Erythroblast (primary cell): ENCODE results near the gene RNF112.
A peak's percentile ranks its signal among the peaks of the same experiment; 100 is the strongest.

Experiments used
- DNase-seq, 2 experiments: peaks; one replicate each; lab custom pipeline; 2025; lab: John Stamatoyannopoulos, UW
- GATA1 ChIP-seq: IDR thresholded peaks from 2 replicates; pipeline ENCODE4 v1.6.1; 2011; ENCODE audit warnings: low read depth, mild to moderate bottlenecking, control low read depth, low read length, moderate library complexity
- POLR2A ChIP-seq: IDR thresholded peaks from 2 replicates; pipeline ENCODE4 v1.6.1; 2011; ENCODE audit warnings: mild to moderate bottlenecking, low read length

RNF112 gene

DNA sequence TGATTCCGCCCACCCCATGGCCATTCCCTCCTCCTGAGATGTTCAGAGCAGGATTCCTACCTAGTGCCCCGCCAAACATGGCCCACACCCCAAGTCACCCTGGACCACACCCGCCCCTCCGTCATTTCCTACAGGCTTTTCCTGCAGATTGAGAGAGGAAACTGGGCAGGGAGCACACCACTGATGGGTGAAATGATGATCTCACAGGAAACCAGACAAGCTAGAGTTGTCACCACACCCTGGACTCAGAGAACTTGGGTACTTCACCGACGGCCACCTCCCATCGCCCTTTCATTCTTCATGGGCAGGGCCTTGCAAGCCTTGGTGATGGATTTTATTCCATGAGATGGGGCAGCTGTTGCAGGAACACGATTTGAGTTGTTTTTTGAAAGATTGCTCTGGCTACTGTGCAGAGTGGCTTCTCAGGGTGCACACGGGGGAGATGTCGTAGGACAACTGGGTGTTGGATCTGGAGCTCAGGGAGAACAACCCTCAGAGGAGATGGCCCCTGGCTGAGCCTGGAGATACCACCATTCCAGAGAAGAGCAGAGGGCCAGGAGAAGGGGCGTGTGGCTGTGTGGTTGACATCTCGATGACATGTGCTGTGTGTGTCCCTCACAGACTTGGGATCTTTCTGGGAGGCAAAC lies 41.1 kb upstream of the RNF112 start:
- no peak for DNase-seq
- TF ChIP-seq GATA1 (no peak), POLR2A (no peak)

GRCh38 chr17:19370493-19370960 lies 40.5 kb upstream of the RNF112 start:
- TF ChIP-seq POLR2A (no peak), GATA1 (no peak)
- DNase-seq, result no peak

DNA sequence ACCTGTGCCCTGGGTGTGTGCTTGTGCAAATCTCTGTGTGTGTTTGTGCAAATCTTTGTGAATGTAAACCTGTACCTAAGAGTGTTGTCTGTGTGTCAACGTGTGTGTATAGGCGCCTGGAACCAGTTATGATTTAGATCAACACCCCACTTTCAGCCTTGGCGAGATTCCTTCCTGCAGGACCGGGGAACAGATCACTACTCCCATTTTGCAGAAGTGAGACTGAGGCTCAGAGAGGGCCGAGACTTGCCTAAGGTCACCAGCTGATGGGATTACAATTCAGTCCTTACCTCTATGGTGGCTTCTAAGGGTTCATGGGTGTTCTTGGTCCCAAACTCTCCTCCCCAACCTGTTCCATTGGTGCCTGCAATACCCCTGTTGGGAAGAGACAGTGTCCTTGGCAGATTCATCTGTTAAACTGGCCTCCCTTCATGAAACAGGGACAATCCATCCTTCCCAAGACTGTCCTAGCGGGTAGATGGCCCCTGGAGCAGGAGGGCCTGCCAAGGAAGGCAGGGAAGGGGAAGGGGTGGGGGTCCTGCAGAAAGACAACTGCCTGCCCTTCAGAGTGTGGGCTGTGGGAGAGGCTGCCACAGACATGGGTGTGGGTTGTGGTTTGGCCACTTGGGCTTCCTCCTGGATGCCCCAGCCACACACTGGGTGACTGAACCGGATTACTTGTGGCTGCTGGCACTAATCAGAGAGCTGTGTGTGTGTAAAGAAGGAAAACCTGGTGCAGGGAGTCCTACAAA lies 39.6 kb upstream of the RNF112 start:
- TF ChIP-seq POLR2A (no peak), GATA1 (no peak)
- DNase-seq, result no peak

DNA sequence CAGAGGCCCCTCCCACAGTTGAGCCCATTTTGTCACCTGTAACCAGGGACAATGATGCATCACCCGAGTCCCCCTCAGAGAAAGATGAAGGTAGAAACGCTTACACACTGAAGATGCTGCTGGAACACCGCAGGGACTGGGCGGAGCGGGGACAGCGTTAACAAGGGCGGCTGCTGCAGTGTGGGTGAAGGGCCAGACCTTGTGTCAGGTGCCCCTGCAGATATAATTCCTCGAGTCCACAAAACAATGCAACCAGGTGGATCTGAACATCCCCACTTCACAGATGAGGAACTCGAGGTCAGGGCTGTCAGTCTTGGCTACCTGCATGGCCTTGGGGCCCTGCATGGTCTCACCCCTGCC lies 39.0 kb upstream of the RNF112 start:
- DNase-seq, result no peak
- TF ChIP-seq GATA1 (no peak), POLR2A (no peak)

- DNase-seq, result no peak
- TF ChIP-seq GATA1 (no peak), POLR2A (no peak)
Observed at GRCh38 chr17:19372439-19372838, 38.6 kb upstream of the RNF112 start.

GRCh38 chr17:19372866-19373504 lies 38.0 kb upstream of the RNF112 start:
- no peak for DNase-seq
- TF ChIP-seq GATA1, result no peak
- TF ChIP-seq POLR2A, result no peak

GRCh38 chr17:19374136-19374535 lies 36.9 kb upstream of the RNF112 start:
- DNase-seq, result no peak
- TF ChIP-seq GATA1 (no peak), POLR2A (no peak)

DNA sequence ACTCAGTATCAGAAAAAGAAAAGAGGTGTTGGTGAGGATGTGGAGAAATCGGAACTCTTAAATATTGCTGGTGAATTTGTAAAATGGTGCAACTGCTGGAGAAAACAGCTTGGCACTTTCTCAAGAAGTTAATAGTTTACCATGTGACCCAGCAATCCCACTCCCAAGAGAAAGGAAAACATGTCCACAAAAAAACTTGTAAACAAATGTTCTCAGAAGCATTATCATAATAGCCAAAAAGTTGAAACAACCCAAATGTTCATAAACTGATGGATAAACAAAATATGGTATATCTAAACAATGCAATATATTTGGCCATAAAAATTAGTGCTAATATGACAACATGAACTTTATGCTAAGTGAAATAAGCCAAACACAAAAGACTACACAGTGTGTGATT lies 35.3 kb upstream of the RNF112 start:
- no peak for DNase-seq
- TF ChIP-seq POLR2A, result no peak
- no peak for TF ChIP-seq GATA1

GRCh38 chr17:19376811-19377210 lies 34.2 kb upstream of the RNF112 start:
- DNase-seq, result peak; percentile 22 to 38
- TF ChIP-seq POLR2A (no peak), GATA1 (no peak)

- peak; percentile 99 for DNase-seq
Observed at GRCh38 chr17:19377602-19378415, 33.2 kb upstream of the RNF112 start.

GRCh38 chr17:19378416-19379360 lies 32.3 kb upstream of the RNF112 start, which contains the start of gene MAPK7:
Gene MAPK7 (plus strand): TSS chr17:19378498. CDS start chr17:19378901, 403 bp downstream.
- DNase-seq, result peak in 1 of 2 experiments; percentile 57

More at GRCh38 chr17:19377602-19378415, 33.2 kb upstream of the RNF112 start:
- peak; percentile 86 for TF ChIP-seq POLR2A
- no peak for TF ChIP-seq GATA1

More at GRCh38 chr17:19378416-19379360, 32.3 kb upstream of the RNF112 start, which contains the start of gene MAPK7:
- TF ChIP-seq GATA1 (no peak), POLR2A (no peak)
